Measurements from ENCODE around the gene UBE2Z. TPM values are rescaled to one million over a fixed set of nuclear protein-coding genes. Genes with fewer than 3 reads are reported as not detected.

UBE2Z gene
- total and polyA plus RNA-seq, 2 of the 8 experiments (the other 6 are each of a cell fraction or from before 2014, with no cell fraction given), result 73.4 to 75.9 TPM

- TF ChIP-seq GTF2F1 (IDR thresholded peaks at IDR 0.05; ENCODE audit: borderline replicate concordance, low read depth, low read length) (no peak), RXRA (IDR thresholded peaks at IDR 0.05; ENCODE audit: insufficient read depth, low read depth, low read length) (no peak), EGR1 (IDR thresholded peaks at IDR 0.05; ENCODE audit: borderline replicate concordance, low read depth, low read length) (no peak), SAP30 (IDR thresholded peaks at IDR 0.05; ENCODE audit: insufficient read depth, insufficient replicate concordance, low read length) (no peak), EZH2 (IDR thresholded peaks at IDR 0.05; ENCODE audit: low read depth, low read length, severe bottlenecking) (no peak), BRCA1 (IDR thresholded peaks at IDR 0.05; ENCODE audit: low read depth, low read length) (no peak), TAF1 (IDR thresholded peaks at IDR 0.05; ENCODE audit: low read depth, low read length) (no peak)
These were observed 4.3 kb downstream of the UBE2Z start (continued) for GRCh38 chr17:48912476-48912875.
